ENCODE measurements around the gene ZNF737.
"Not testable (repeated sequence)": the region's sequence is repeated elsewhere in the genome, so short reads cannot be mapped to it uniquely, and the experiment has no call there.

DNA sequence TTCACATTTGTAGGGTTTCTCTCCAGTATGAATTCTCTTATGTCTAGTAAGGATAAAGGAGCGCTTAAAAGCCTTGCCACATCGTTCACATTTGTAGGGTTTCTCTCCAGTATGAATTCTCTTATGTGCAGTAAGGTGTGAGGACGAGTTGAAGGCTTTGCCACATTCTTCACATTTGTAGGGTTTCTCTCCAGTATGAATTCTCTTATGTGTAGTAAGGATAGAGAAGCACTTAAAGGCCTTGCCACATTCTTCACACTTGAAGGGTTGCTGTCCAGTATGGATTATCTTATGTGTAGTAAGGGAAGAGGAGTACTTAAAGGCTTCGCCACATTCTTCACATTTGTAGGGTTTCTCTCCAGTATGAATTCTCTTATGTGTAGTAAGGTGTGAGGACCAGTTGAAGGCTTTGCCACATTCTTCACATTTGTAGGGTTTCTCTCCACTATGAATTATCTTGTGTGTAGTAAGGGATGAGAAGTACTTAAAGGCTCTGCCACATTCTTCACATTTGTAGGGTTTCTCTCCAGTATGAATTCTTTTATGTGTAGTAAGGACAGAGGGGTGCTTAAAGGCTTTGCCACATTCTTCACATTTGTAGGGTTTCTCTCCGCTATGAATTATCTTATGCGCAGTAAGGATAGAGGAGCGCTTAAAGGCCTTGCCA, 20.8 kb downstream of the ZNF737 start:
- TF ChIP-seq, protein P1, sequence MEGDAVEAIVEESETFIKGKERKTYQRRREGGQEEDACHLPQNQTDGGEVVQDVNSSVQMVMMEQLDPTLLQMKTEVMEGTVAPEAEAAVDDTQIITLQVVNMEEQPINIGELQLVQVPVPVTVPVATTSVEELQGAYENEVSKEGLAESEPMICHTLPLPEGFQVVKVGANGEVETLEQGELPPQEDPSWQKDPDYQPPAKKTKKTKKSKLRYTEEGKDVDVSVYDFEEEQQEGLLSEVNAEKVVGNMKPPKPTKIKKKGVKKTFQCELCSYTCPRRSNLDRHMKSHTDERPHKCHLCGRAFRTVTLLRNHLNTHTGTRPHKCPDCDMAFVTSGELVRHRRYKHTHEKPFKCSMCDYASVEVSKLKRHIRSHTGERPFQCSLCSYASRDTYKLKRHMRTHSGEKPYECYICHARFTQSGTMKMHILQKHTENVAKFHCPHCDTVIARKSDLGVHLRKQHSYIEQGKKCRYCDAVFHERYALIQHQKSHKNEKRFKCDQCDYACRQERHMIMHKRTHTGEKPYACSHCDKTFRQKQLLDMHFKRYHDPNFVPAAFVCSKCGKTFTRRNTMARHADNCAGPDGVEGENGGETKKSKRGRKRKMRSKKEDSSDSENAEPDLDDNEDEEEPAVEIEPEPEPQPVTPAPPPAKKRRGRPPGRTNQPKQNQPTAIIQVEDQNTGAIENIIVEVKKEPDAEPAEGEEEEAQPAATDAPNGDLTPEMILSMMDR (IDR thresholded peaks at IDR 0.05; ENCODE audit: insufficient read depth, low read length), result not testable (repeated sequence)
- TF ChIP-seq POLR2AphosphoS5 (IDR thresholded peaks at IDR 0.05; ENCODE audit: low read depth), result not testable (repeated sequence)
